Spleen (tissue), 11 donors: Measurements from ENCODE around the gene RNASE8. TPM values are rescaled to one million over a fixed set of nuclear protein-coding genes. Genes with fewer than 3 reads are reported as not detected.
A peak's percentile ranks its signal among the peaks of the same experiment; 100 is the strongest.

Experiments
- DNase-seq: peaks from one replicate; pipeline ENCODE4 v3.0.0-alpha.2; 2020
- H3K27ac ChIP-seq, 8 donors: fragments of 200-600 bp; sonication (generic) in 7 of 8; 1 replicate in 4 of 8; 2 replicates in 4 of 8; pipeline versions ENCODE4 v1.5.0 to v1.8.0; 2016 to 2021; ENCODE audit warnings: inconsistent platforms in 4 of 8, mild to moderate bottlenecking in 4 of 8, moderate library complexity in 1 of 8
- H3K27me3 ChIP-seq, 7 donors: fragments of 200-600 bp; sonication (generic) in 6 of 7; replicated peaks in 1 of 7; 1 replicate in 4 of 7; 2 replicates in 3 of 7; pipeline versions ENCODE4 v1.5.0 to v1.8.0; 2016 to 2021; ENCODE audit warnings: inconsistent platforms in 3 of 7, mild to moderate bottlenecking in 1 of 7
- H3K36me3 ChIP-seq, 6 donors: fragments of 200-600 bp; sonication (generic) in 5 of 6; 1 replicate in 4 of 6; 2 replicates in 2 of 6; pipeline versions ENCODE4 v1.5.0 to v1.8.0; 2016 to 2021; ENCODE audit warnings: inconsistent platforms in 2 of 6
- H3K4me1 ChIP-seq, 6 donors: fragments of 200-600 bp; sonication (generic) in 5 of 6; 1 replicate in 3 of 6; 2 replicates in 3 of 6; pipeline versions ENCODE4 v1.5.0 to v1.8.0; 2016 to 2021; ENCODE audit warnings: inconsistent platforms in 3 of 6
- H3K4me3 ChIP-seq, 8 donors: fragments of 200-600 bp; sonication (generic) in 7 of 8; 1 replicate in 4 of 8; 2 replicates in 4 of 8; pipeline versions ENCODE4 v1.5.0 to v1.8.0; 2016 to 2021; ENCODE audit warnings: inconsistent platforms in 4 of 8, mild to moderate bottlenecking in 4 of 8, moderate library complexity in 2 of 8
- H3K9me3 ChIP-seq, 8 donors: fragments of 200-600 bp; sonication (generic) in 7 of 8; 1 replicate in 4 of 8; 2 replicates in 4 of 8; pipeline versions ENCODE4 v1.5.0 to v1.8.0; 2016 to 2021; ENCODE audit warnings: inconsistent platforms in 4 of 8
- POLR2A ChIP-seq, 3 donors: fragments of 450-650 bp; IDR thresholded peaks; one replicate each; pipeline ENCODE4 v1.5.1; 2017; ENCODE audit warnings: antibody characterized with exemption in 3 of 3, mild to moderate bottlenecking in 1 of 3
- POLR2AphosphoS5 ChIP-seq, 3 donors: sonication (generic); formaldehyde crosslinking; IDR thresholded peaks; one replicate each; pipeline ENCODE4 v1.5.1; 2017; ENCODE audit warnings: antibody characterized with exemption in 3 of 3
- WGBS, 5 donors: extraction: QIAGEN DNeasy Blood & Tissue Kit in 3 of 5; methylation state at CpG; one replicate each; pipeline versions ENCODE4 v1.1.5 to v1.1.7; 2013 to 2018; 5-methylcytosine and 5-hydroxymethylcytosine counted together
- intact Hi-C: fragments of 100-400 bp; cut with DNase I; formaldehyde crosslinking; loops from one replicate; pipeline ENCODE4 v1.15.0; 2023; ENCODE audit warnings: low total_unique reads
- microRNA-seq, 3 donors: library from miRNA; unstranded; fragments of <30 nt; microRNA quantifications; one replicate each; pipeline versions ENCODE4 to v1.1.0, GENCODE V29; 2019 to 2020
- polyA plus RNA-seq, 3 donors: library from polyadenylated mRNA; stranded (reverse); fragments of 200-250 nt; gene quantifications; one replicate each; pipeline ENCODE4 v1.2.1, GENCODE V29; 2013
- total RNA-seq, 7 donors: library from RNA; depleted of rRNA in 3 of 7; stranded (reverse); fragments of >200 nt in 3 of 7; fragmentation: NEBNext Ultra II Directional in 4 of 7; extraction: Animal tissue kit (Norgen Biotek cat#: 25700) in 4 of 7; gene quantifications; one replicate each; pipeline versions ENCODE4 v1.1.0 to v1.2.1, GENCODE V29; 2016 to 2021
- TF ChIP-seq, protein P1 (sequence below), 11 experiments: fragments of 200-600 bp in 7 of 11; fragments of 450-650 bp in 4 of 11; sonication (generic) in 4 of 11; IDR thresholded peaks in 8 of 11; conservative IDR thresholded peaks in 3 of 11; 1 replicate in 7 of 11; 2 replicates in 4 of 11; pipeline versions ENCODE4 v1.4.0 to v1.8.0; 2016 to 2021; ENCODE audit warnings: antibody characterized with exemption in 11 of 11, inconsistent platforms in 4 of 11, mild to moderate bottlenecking in 1 of 11
- donor health status: healthy with polysubstance abuse.
- donor health status: DM: no; HTN: no; CAD: no; lungs with moderate emphysema.
- donor health status: DM: no; HTN: no; CAD: no.
- donor health status: Bipolar disorder and iron deficiency.
- donor health status: healthy.
- donor health status: DM: no; HTN: no; CAD: no.
- donor health status: DM: yes; HTN: yes; CAD: no.

Gene RNASE8
- total and polyA plus RNA-seq, 10 donors, result not detected

GRCh38 chr14:21107283-21107800 lies 49.7 kb downstream of the RNASE8 start:
- Histone ChIP-seq H3K4me3 (no peak overlapping the region), H3K36me3 (no peaks in the 10 kb centered on the region), H3K27ac (peak overlapping the region in 6 of 8 donors; percentile 62 to 97 (median 96)), H3K27me3 (no peaks in the 10 kb centered on the region), H3K9me3 (no peaks in the 10 kb centered on the region), H3K4me1 (peaks cover 24 to 45% (median 37%) of the 10 kb centered on the region in 6 donors)
- DNase-seq, result no peak
- WGBS, 5 donors, result 75 to 92% (median 87%) methylated on average over 4 to 5 of the region's 5 CpGs
- TF ChIP-seq POLR2A (IDR thresholded peaks at IDR 0.05) (no peak), POLR2AphosphoS5 (IDR thresholded peaks at IDR 0.05) (no peak)
- TF ChIP-seq, protein P1, sequence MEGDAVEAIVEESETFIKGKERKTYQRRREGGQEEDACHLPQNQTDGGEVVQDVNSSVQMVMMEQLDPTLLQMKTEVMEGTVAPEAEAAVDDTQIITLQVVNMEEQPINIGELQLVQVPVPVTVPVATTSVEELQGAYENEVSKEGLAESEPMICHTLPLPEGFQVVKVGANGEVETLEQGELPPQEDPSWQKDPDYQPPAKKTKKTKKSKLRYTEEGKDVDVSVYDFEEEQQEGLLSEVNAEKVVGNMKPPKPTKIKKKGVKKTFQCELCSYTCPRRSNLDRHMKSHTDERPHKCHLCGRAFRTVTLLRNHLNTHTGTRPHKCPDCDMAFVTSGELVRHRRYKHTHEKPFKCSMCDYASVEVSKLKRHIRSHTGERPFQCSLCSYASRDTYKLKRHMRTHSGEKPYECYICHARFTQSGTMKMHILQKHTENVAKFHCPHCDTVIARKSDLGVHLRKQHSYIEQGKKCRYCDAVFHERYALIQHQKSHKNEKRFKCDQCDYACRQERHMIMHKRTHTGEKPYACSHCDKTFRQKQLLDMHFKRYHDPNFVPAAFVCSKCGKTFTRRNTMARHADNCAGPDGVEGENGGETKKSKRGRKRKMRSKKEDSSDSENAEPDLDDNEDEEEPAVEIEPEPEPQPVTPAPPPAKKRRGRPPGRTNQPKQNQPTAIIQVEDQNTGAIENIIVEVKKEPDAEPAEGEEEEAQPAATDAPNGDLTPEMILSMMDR (IDR thresholded peaks at IDR 0.05 in 8 of 11, conservative IDR thresholded peaks at IDR 0.05 in 3 of 11), result no peak
- intact Hi-C loops, result no loop called here

Small RNAs within 50 kb of the gene (microRNA-seq; reads per million reads assigned to microRNA genes)
- gene MIR6717, result 0 reads per million in 3 donors

Other genes starting within 250 kb of the RNASE8 start
- gene RNASE3, start 166.4 kb upstream of the RNASE8 start, total RNA-seq, result 10 to 100 TPM in 2 of 7 donors, 1 to 10 TPM in 5; 1.4 to 24.0 (median 2.7) TPM
- gene RNASE3, start 166.4 kb upstream of the RNASE8 start, polyA plus RNA-seq, result 1 to 10 TPM in 2 of 3 donors, under 1 TPM in 1; 0.62 to 2.8 (median 2.4) TPM
- gene RNASE2, start 102.3 kb upstream of the RNASE8 start, total RNA-seq, result 10 to 100 TPM in 6 of 7 donors, 1 to 10 TPM in 1; 8.8 to 27.6 (median 15.1) TPM
- gene RNASE2, start 102.3 kb upstream of the RNASE8 start, polyA plus RNA-seq, result 10 to 100 TPM in 1 of 3 donors, 1 to 10 TPM in 2; 4.5 to 11.3 (median 6.7) TPM
- 100 to 1,000 TPM in 2 of 7 donors, 10 to 100 TPM in 5; 58.9 to 119 (median 73.0) TPM for gene METTL17, start 67.8 kb upstream of the RNASE8 start, total RNA-seq
- 10 to 100 TPM; 72.8 to 92.1 (median 82.2) TPM for gene METTL17, start 67.8 kb upstream of the RNASE8 start, polyA plus RNA-seq
- under 1 TPM in 1 of 7 donors, not detected in 6; 0.23 TPM for gene SLC39A2, start 58.5 kb upstream of the RNASE8 start, total RNA-seq
- gene SLC39A2, start 58.5 kb upstream of the RNASE8 start, polyA plus RNA-seq, result under 1 TPM; 0.06 to 0.16 (median 0.15) TPM
- gene NDRG2, start 32.8 kb upstream of the RNASE8 start, total RNA-seq, result 100 to 1,000 TPM; 101 to 335 (median 270) TPM
- 100 to 1,000 TPM in 1 of 3 donors, 10 to 100 TPM in 2; 72.4 to 174 (median 74.1) TPM for gene NDRG2, start 32.8 kb upstream of the RNASE8 start, polyA plus RNA-seq
- gene TPPP2, start 27.6 kb upstream of the RNASE8 start, total RNA-seq, result under 1 TPM in 3 of 7 donors, not detected in 4; 0.57 to 0.91 (median 0.76) TPM
- under 1 TPM in 2 of 3 donors, not detected in 1; 0.09 to 0.22 TPM for gene TPPP2, start 27.6 kb upstream of the RNASE8 start, polyA plus RNA-seq
- under 1 TPM in 1 of 7 donors, not detected in 6; 0.30 TPM for gene RNASE13, start 23.0 kb upstream of the RNASE8 start, total RNA-seq
- gene RNASE13, start 23.0 kb upstream of the RNASE8 start, polyA plus RNA-seq, result not detected
- gene RNASE7, start 15.5 kb upstream of the RNASE8 start, total RNA-seq, result not detected
- not detected for gene RNASE7, start 15.5 kb upstream of the RNASE8 start, polyA plus RNA-seq
- 100 to 1,000 TPM in 4 of 7 donors, 10 to 100 TPM in 3; 57.0 to 151 (median 102) TPM for gene ARHGEF40, start 12.5 kb downstream of the RNASE8 start, total RNA-seq
- 10 to 100 TPM in 2 of 3 donors, 1 to 10 TPM in 1; 9.8 to 47.1 (median 17.7) TPM for gene ARHGEF40, start 12.5 kb downstream of the RNASE8 start, polyA plus RNA-seq
- gene ZNF219, start 40.8 kb downstream of the RNASE8 start, total RNA-seq, result 10 to 100 TPM; 10.7 to 26.7 (median 16.6) TPM
- gene ZNF219, start 40.8 kb downstream of the RNASE8 start, polyA plus RNA-seq, result 10 to 100 TPM in 1 of 3 donors, 1 to 10 TPM in 2; 5.5 to 11.8 (median 5.5) TPM
- 1 to 10 TPM in 1 of 7 donors, under 1 TPM in 1, not detected in 5; 0.57 to 1.5 TPM for gene TMEM253, start 43.2 kb downstream of the RNASE8 start, total RNA-seq
- under 1 TPM; 0.11 to 0.29 (median 0.15) TPM for gene TMEM253, start 43.2 kb downstream of the RNASE8 start, polyA plus RNA-seq
- not detected for gene OR5AU1, start 98.2 kb downstream of the RNASE8 start, total RNA-seq
- gene OR5AU1, start 98.2 kb downstream of the RNASE8 start, polyA plus RNA-seq, result not detected
- gene HNRNPC, start 211.6 kb downstream of the RNASE8 start, total RNA-seq, result 100 to 1,000 TPM; 374 to 648 (median 506) TPM
- 100 to 1,000 TPM; 497 to 824 (median 677) TPM for gene HNRNPC, start 211.6 kb downstream of the RNASE8 start, polyA plus RNA-seq
- gene RPGRIP1, start 222.3 kb downstream of the RNASE8 start, total RNA-seq, result 1 to 10 TPM in 3 of 7 donors, under 1 TPM in 4; 0.33 to 4.0 (median 0.87) TPM
- 1 to 10 TPM in 1 of 3 donors, under 1 TPM in 2; 0.46 to 1.3 (median 0.61) TPM for gene RPGRIP1, start 222.3 kb downstream of the RNASE8 start, polyA plus RNA-seq